Uterus (tissue), 4 donors: Measurements from ENCODE around the gene HOXA1. TPM values are rescaled to one million over a fixed set of nuclear protein-coding genes. Genes with fewer than 3 reads are reported as not detected.

Experiments used
- DNase-seq, 2 donors: peaks; one replicate each; pipeline ENCODE4 v3.0.0-alpha.2; 2019 to 2020
- H3K27ac ChIP-seq, 2 donors: fragments of 200-600 bp; sonication (generic); 1 replicate in 1 of 2; 2 replicates in 1 of 2; pipeline ENCODE4 v1.5.1; 2016 to 2018
- H3K27me3 ChIP-seq, 2 donors: fragments of 200-600 bp; sonication (generic); one replicate each; pipeline ENCODE4 v1.5.1; 2018 to 2019; ENCODE audit warnings: control low read depth in 1 of 2
- H3K36me3 ChIP-seq, 2 donors: fragments of 200-600 bp; sonication (generic); one replicate each; pipeline ENCODE4 v1.5.1; 2019; ENCODE audit warnings: control low read depth in 1 of 2
- H3K4me1 ChIP-seq, 2 donors: fragments of 200-600 bp; sonication (generic); one replicate each; pipeline ENCODE4 v1.5.1; 2018 to 2019; ENCODE audit warnings: control low read depth in 1 of 2
- H3K4me3 ChIP-seq, 2 donors: fragments of 200-600 bp; sonication (generic); 1 replicate in 1 of 2; 2 replicates in 1 of 2; pipeline ENCODE4 v1.5.1; 2018 to 2019; ENCODE audit warnings: mild to moderate bottlenecking in 1 of 2
- H3K9me3 ChIP-seq, 2 donors: fragments of 200-600 bp; sonication (generic); one replicate each; pipeline ENCODE4 v1.5.1; 2019; ENCODE audit warnings: control low read depth in 1 of 2
- POLR2A ChIP-seq, 2 donors: fragments of 450-650 bp; IDR thresholded peaks; one replicate each; pipeline ENCODE4 v1.6.1; 2016; ENCODE audit warnings: antibody characterized with exemption in 2 of 2, mild to moderate bottlenecking in 1 of 2, moderate library complexity in 1 of 2
- intact Hi-C: fragments of 100-400 bp; cut with DNase I; formaldehyde crosslinking; loops from one replicate; pipeline ENCODE4 v1.15.1; 2023; ENCODE audit warnings: low total_unique reads
- total RNA-seq, 4 donors: library from RNA; depleted of rRNA in 3 of 4; stranded (reverse); fragments of >200 nt in 3 of 4; gene quantifications; one replicate each; pipeline versions ENCODE4 v1.1.0 to v1.2.4, GENCODE V29; 2014 to 2023
- TF ChIP-seq, protein P1 (sequence below), 4 experiments: fragments of 200-600 bp in 2 of 4; fragments of 450-650 bp in 2 of 4; sonication (generic) in 2 of 4; IDR thresholded peaks; one replicate each; pipeline ENCODE4 v1.5.1; 2016 to 2019; ENCODE audit warnings: antibody characterized with exemption in 4 of 4, mild to moderate bottlenecking in 2 of 4, moderate library complexity in 1 of 4
- donor health status: DM: yes; HTN: yes; CAD: no.

The HOXA1 gene
- total RNA-seq: 1 to 10 TPM in 3 of 4 donors, under 1 TPM in 1; 0.28 to 2.0 (median 1.5) TPM

DNA sequence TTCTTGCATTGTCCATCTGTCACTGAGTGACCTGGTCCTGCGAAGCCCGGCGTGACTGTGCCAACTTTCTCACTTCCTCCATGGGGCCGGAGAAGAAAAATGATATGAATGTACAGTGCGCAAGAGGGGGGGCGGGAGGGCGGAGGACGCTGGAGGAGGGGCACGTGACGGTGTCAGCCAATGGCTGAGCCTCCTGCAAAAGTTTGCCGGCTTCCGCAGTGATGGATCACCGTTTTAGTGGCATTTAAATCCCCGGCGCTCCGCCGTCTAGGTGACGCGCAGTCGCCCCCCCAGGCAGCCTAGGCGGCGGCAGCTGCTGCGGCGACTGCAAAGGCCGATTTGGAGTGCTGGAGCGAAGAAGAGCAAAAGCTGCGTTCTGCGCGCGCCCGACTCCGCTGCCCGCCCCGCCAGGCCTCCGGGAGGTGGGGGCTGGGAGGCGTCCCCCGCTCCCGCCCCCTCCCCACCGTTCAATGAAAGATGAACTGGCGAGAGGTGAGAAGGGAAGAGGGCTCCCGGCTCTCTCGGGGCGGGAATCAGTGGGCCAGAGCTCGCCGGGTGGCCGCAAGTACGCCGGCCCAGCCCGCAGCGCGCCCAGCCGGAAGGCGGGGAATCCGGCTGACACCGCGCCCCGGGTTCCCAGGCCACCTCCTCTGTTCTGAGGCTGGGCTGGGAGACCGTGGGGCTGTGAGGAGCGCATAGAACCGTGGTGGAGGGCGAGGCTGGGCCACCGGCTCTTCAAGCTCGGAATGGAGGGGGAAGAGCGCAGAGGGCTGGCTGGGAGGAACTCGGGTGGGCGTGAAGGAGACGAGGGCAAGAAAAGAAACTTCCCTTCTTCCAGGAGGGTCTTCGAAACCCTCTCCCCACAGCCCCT lies at the start of gene HOXA1:
Gene HOXA1, minus strand, starts transcription at position 104 of the 871 bp plus-strand sequence. Its CDS starts 88 bp downstream, at position 16.
- Histone ChIP-seq H3K9me3 (no peaks in the 10 kb centered on the region), H3K27ac (peak within 1 kb of the TSS; percentile 59 to 74), H3K4me3 (peak within 1 kb of the TSS; percentile 64 to 72), H3K4me1 (peaks cover 8 to 13% of the 10 kb centered on the region in 2 donors), H3K36me3 (no peaks in the 10 kb centered on the region), H3K27me3 (no peaks in the 10 kb centered on the region)
- intact Hi-C loops: loop anchor here (10.0 kb wide), 1 partner anchor 49 kb away; the partner anchor contains the start of genes HOXA5 and HOXA6
- peak; percentile 76 for DNase-seq
- TF ChIP-seq POLR2A (IDR thresholded peaks at IDR 0.05): peak in 1 of 2 donors; percentile 50
- TF ChIP-seq, protein P1, sequence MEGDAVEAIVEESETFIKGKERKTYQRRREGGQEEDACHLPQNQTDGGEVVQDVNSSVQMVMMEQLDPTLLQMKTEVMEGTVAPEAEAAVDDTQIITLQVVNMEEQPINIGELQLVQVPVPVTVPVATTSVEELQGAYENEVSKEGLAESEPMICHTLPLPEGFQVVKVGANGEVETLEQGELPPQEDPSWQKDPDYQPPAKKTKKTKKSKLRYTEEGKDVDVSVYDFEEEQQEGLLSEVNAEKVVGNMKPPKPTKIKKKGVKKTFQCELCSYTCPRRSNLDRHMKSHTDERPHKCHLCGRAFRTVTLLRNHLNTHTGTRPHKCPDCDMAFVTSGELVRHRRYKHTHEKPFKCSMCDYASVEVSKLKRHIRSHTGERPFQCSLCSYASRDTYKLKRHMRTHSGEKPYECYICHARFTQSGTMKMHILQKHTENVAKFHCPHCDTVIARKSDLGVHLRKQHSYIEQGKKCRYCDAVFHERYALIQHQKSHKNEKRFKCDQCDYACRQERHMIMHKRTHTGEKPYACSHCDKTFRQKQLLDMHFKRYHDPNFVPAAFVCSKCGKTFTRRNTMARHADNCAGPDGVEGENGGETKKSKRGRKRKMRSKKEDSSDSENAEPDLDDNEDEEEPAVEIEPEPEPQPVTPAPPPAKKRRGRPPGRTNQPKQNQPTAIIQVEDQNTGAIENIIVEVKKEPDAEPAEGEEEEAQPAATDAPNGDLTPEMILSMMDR (IDR thresholded peaks at IDR 0.05): no peak

DNA sequence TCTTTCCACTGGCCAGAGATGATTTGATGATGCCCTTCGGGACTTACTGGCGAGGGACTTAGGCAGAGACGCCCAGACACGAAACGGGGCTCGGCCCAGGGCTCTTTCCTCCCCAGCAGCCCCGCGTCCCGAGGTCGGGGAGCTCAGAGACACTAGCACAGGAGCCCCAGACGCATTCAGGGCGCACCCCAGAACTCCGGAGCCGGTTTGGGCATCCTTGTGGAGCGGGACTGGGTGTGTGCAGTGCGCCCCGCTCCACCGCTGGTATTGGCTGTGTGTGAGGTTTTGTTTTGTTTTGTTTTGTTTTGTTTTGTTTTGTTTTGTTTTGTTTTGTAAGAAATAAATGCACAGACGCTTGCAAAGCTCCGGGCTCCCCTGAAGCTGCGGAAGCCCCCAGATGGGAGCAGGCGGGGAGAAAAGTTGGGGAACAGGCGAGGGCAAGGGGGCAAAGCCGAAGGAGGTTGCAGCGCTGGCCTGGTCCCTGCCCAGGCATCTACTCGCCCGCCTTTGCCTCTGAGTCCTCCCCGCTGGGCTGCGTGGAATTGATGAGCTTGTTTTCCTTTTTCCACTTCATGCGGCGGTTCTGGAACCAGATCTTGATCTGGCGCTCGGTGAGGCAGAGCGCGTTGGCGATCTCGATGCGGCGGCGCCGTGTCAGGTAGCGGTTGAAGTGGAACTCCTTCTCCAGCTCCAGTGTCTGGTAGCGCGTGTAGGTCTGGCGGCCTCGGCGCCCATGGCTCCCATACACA lies 49.5 kb upstream of the HOXA1 start:
- H3K4me3 ChIP-seq: no peak overlapping the region
- intact Hi-C loops: loop anchor here (10.0 kb wide), 1 partner anchor 51 kb away; the partner anchor contains the start of gene HOXA1
- TF ChIP-seq POLR2A (IDR thresholded peaks at IDR 0.05): no peak
- TF ChIP-seq, protein P1 (IDR thresholded peaks at IDR 0.05): no peak
- no peaks in the 10 kb centered on the region for H3K36me3 ChIP-seq
- peak overlapping the region in 1 of 2 donors; percentile 45 for H3K27ac ChIP-seq
- DNase-seq: peak in 1 of 2 donors; percentile 21
- H3K4me1 ChIP-seq: no peaks in the 10 kb centered on the region
- no peaks in the 10 kb centered on the region for H3K27me3 ChIP-seq
- H3K9me3 ChIP-seq: no peaks in the 10 kb centered on the region

- H3K27ac ChIP-seq: peak overlapping the region in 1 of 2 donors; percentile 45
- no peak overlapping the region for H3K4me3 ChIP-seq
- no peaks in the 10 kb centered on the region for H3K36me3 ChIP-seq
- no peaks in the 10 kb centered on the region for H3K9me3 ChIP-seq
- no peaks in the 10 kb centered on the region for H3K27me3 ChIP-seq
- TF ChIP-seq, protein P1 (IDR thresholded peaks at IDR 0.05): no peak
- TF ChIP-seq POLR2A (IDR thresholded peaks at IDR 0.05): no peak
- H3K4me1 ChIP-seq: no peaks in the 10 kb centered on the region
- peak in 1 of 2 donors; percentile 20 for DNase-seq
- intact Hi-C loops: loop anchor here (10.0 kb wide), 1 partner anchor 50 kb away; the partner anchor contains the start of gene HOXA1
These were observed 49.0 kb upstream of the HOXA1 start for GRCh38 chr7:27144781-27145164.

DNA sequence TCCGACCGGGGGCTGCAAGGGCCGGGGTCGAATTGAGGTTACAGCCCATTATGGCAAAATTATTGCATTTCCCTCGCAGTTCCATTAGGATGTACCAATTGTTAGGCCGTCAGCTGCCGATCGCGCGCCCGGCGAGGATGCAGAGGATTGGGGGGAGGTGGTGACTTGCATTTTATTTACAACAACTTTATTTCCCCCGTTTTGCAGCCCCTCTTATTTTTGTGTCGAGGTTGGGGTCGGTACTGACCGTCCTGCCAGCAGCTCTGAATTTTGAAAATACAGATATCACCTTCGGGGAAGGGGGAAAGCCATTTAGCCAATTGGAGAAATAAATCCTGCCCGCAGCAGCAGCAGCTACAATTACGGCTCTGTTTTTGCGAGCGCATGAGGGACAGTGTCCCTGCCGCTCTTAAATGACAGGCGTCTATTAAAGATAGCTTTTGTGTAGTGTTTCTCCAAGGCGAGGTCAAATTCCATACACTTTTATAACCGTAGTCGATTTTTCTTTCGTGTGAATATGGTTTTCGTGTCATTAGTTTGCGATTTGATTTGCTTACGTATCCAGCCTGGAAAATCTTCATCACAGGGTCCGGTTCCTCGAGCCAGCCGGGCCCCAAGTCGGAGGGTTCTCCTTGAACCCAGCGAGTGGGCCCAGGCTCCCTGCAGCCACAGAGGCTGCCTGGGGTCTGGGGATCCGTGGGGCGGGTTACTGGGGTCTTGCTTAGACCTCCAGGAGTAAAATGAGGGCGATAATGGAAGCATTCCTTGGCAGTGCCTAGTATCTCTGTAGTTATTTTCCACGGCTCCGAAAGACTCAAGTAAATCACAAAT lies 48.4 kb upstream of the HOXA1 start:
- no peak overlapping the region for H3K4me3 ChIP-seq
- peak overlapping the region in 1 of 2 donors; percentile 45 for H3K27ac ChIP-seq
- TF ChIP-seq, protein P1 (IDR thresholded peaks at IDR 0.05): no peak
- TF ChIP-seq POLR2A (IDR thresholded peaks at IDR 0.05): no peak
- H3K9me3 ChIP-seq: no peaks in the 10 kb centered on the region
- DNase-seq: no peak
- intact Hi-C loops: loop anchor here (10.0 kb wide), 1 partner anchor 49 kb away; the partner anchor contains the start of gene HOXA1
- no peaks in the 10 kb centered on the region for H3K4me1 ChIP-seq
- no peaks in the 10 kb centered on the region for H3K36me3 ChIP-seq
- no peaks in the 10 kb centered on the region for H3K27me3 ChIP-seq
